WTC11 (cell line): ENCODE data around the gene MAML2. TPM values are rescaled to one million over a fixed set of nuclear protein-coding genes. Genes with fewer than 3 reads are reported as not detected.
A peak's percentile ranks its signal among the peaks of the same experiment; 100 is the strongest.

ENCODE experiments used
- ATAC-seq: fragments of 200-7000 bp; cut with Tn5 transposase; 2 replicates; pipeline ENCODE4 v1.10.0; 2021; ENCODE audit warnings: mild to moderate bottlenecking, moderate library complexity
- CTCF ChIA-PET: fragments of 300-600 bp; sonication (Branson Sonifier 250); formaldehyde crosslinking; loops from one replicate; lab custom pipeline; 2021; ENCODE audit warnings: antibody characterized with exemption; lab: Charles Lee
- POLR2A ChIA-PET: fragments of 350-600 bp; sonication (Branson Sonifier 250); formaldehyde crosslinking; loops from one replicate; lab custom pipeline; 2021; ENCODE audit warnings: antibody characterized with exemption; lab: Charles Lee
- DNase-seq: peaks from one replicate; pipeline ENCODE4 v3.0.0; 2021; ENCODE audit warnings: low spot score
- H3K27ac Mint-ChIP-seq: 2 replicates; pipeline ENCODE4 v1.8.0; 2021; ENCODE audit warnings: mixed read lengths
- H3K27me3 Mint-ChIP-seq: 2 replicates; pipeline ENCODE4 v1.8.0; 2021; ENCODE audit warnings: low read depth, mild to moderate bottlenecking, moderate library complexity, mixed read lengths
- H3K36me3 Mint-ChIP-seq: 2 replicates; pipeline ENCODE4 v1.8.0; 2021; ENCODE audit warnings: mixed read lengths
- H3K4me1 Mint-ChIP-seq: 2 replicates; pipeline ENCODE4 v1.8.0; 2022; ENCODE audit warnings: mixed read lengths
- H3K4me3 Mint-ChIP-seq: 2 replicates; pipeline ENCODE4 v1.8.0; 2021; ENCODE audit warnings: mild to moderate bottlenecking, moderate library complexity, mixed read lengths
- H3K9me3 Mint-ChIP-seq: 2 replicates; pipeline ENCODE4 v1.8.0; 2021; ENCODE audit warnings: mixed read lengths
- EMX1 ChIP-seq: fragments of 250-450 bp; sonication (Bioruptor Pico); IDR thresholded peaks from 2 replicates; pipeline ENCODE4 v1.8.0; 2021; ENCODE audit warnings: mild to moderate bottlenecking
- FOXK1 ChIP-seq: sonication (generic); formaldehyde crosslinking; IDR thresholded peaks from 2 replicates; pipeline ENCODE4 v1.8.0; 2022; ENCODE audit warnings: mild to moderate bottlenecking, moderate library complexity, missing genetic modification reagents
- FOXP1 ChIP-seq: sonication (generic); formaldehyde crosslinking; IDR thresholded peaks from 2 replicates; pipeline ENCODE4 v1.8.0; 2022; ENCODE audit warnings: missing genetic modification reagents, mild to moderate bottlenecking, moderate library complexity, borderline replicate concordance
- GABPB1 ChIP-seq: sonication (generic); formaldehyde crosslinking; IDR thresholded peaks from 2 replicates; pipeline ENCODE4 v1.8.1; 2023; ENCODE audit warnings: mild to moderate bottlenecking, missing genetic modification reagents
- GRHL2 ChIP-seq: fragments of 250-450 bp; sonication (Bioruptor Pico); IDR thresholded peaks from 2 replicates; pipeline ENCODE4 v1.8.0; 2022; ENCODE audit warnings: mild to moderate bottlenecking, moderate library complexity; ENCODE audit not compliant: insufficient replicate concordance, severe bottlenecking
- GTF2I ChIP-seq: fragments of 250-450 bp; sonication (Bioruptor Pico); conservative IDR thresholded peaks from 2 replicates; pipeline ENCODE4 v1.4.0; 2021; ENCODE audit warnings: mild to moderate bottlenecking
- MXD4 ChIP-seq: fragments of 250-450 bp; sonication (Bioruptor Pico); IDR thresholded peaks from 2 replicates; pipeline ENCODE4 v1.8.0; 2021; ENCODE audit warnings: mild to moderate bottlenecking, moderate library complexity, borderline replicate concordance
- OVOL2 ChIP-seq: fragments of 250-450 bp; sonication (Bioruptor Pico); IDR thresholded peaks from 2 replicates; pipeline ENCODE4 v1.9.0; 2021; ENCODE audit warnings: mild to moderate bottlenecking, borderline replicate concordance
- TEAD1 ChIP-seq: sonication (generic); formaldehyde crosslinking; IDR thresholded peaks from 2 replicates; pipeline ENCODE4 v1.8.0; 2022; ENCODE audit warnings: mild to moderate bottlenecking, missing genetic modification reagents
- ZNF121 ChIP-seq: sonication (generic); formaldehyde crosslinking; IDR thresholded peaks from 2 replicates; pipeline ENCODE4 v1.8.0; 2023; ENCODE audit warnings: missing genetic modification reagents
- total RNA-seq: library from RNA; stranded (reverse); gene quantifications from 3 replicates; pipeline ENCODE4 v1.2.3, GENCODE V29; 2021
- TF ChIP-seq, protein P1 (sequence below): sonication (generic); formaldehyde crosslinking; IDR thresholded peaks from 2 replicates; pipeline ENCODE4 v1.8.1; 2022; ENCODE audit warnings: low read depth, missing genetic modification reagents, borderline replicate concordance
- TF ChIP-seq, protein P2 (sequence below): fragments of 200-600 bp; IDR thresholded peaks from 2 replicates; pipeline ENCODE4 v1.8.0; 2022; ENCODE audit warnings: antibody characterized with exemption
- TF ChIP-seq, protein P3 (sequence below): fragments of 250-450 bp; sonication (Bioruptor Pico); conservative IDR thresholded peaks from 2 replicates; pipeline ENCODE4 v1.9.0; 2021; ENCODE audit warnings: mild to moderate bottlenecking
- TF ChIP-seq, protein P4 (sequence below): fragments of 250-450 bp; sonication (Bioruptor Pico); IDR thresholded peaks from 2 replicates; pipeline ENCODE4 v1.9.0; 2021; ENCODE audit warnings: mild to moderate bottlenecking
- TF ChIP-seq, protein P5 (sequence below): sonication (generic); formaldehyde crosslinking; IDR thresholded peaks from 2 replicates; pipeline ENCODE4 v1.8.0; 2022; ENCODE audit warnings: mild to moderate bottlenecking, missing genetic modification reagents
- TF ChIP-seq, protein P6 (sequence below): fragments of 250-450 bp; sonication (Bioruptor Pico); IDR thresholded peaks from 2 replicates; pipeline ENCODE4 v1.9.0; 2021; ENCODE audit warnings: moderate library complexity, mild to moderate bottlenecking, inconsistent platforms, borderline replicate concordance

MAML2 gene
- total RNA-seq, 1 experiment from 2014 or later: 8.1 TPM

DNA sequence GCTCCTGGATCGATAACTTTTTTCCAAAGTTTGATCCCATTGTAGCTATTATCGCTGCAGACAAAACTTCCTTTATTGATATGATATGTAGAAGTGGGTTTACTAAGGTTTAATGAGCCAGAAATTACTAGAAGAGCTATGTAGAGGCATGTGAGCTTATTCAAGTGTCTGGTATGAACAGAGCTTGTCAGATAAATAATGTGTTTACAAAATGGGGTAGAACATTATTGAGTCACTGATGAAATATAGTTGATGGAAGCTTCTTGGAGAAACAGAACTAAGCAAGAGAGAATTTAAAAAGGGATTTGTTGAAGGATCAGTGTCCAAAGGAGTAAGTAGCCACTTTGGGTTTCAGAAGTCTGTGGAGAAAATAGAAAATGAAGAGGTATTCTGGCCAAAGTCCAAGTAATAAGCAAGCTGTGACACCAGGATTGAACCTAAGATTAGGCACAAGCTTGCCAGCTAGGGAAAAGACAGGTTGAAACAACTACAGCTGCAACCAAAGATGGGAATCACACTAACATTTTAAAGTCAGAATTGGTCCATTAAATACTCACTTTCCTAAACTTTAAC, 104.3 kb downstream of the MAML2 start:
- POLR2A ChIA-PET: no interaction called here
- TF ChIP-seq, protein P1, sequence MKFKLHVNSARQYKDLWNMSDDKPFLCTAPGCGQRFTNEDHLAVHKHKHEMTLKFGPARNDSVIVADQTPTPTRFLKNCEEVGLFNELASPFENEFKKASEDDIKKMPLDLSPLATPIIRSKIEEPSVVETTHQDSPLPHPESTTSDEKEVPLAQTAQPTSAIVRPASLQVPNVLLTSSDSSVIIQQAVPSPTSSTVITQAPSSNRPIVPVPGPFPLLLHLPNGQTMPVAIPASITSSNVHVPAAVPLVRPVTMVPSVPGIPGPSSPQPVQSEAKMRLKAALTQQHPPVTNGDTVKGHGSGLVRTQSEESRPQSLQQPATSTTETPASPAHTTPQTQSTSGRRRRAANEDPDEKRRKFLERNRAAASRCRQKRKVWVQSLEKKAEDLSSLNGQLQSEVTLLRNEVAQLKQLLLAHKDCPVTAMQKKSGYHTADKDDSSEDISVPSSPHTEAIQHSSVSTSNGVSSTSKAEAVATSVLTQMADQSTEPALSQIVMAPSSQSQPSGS (CRISPR knock-in tag): no peak
- TF ChIP-seq, protein P2, sequence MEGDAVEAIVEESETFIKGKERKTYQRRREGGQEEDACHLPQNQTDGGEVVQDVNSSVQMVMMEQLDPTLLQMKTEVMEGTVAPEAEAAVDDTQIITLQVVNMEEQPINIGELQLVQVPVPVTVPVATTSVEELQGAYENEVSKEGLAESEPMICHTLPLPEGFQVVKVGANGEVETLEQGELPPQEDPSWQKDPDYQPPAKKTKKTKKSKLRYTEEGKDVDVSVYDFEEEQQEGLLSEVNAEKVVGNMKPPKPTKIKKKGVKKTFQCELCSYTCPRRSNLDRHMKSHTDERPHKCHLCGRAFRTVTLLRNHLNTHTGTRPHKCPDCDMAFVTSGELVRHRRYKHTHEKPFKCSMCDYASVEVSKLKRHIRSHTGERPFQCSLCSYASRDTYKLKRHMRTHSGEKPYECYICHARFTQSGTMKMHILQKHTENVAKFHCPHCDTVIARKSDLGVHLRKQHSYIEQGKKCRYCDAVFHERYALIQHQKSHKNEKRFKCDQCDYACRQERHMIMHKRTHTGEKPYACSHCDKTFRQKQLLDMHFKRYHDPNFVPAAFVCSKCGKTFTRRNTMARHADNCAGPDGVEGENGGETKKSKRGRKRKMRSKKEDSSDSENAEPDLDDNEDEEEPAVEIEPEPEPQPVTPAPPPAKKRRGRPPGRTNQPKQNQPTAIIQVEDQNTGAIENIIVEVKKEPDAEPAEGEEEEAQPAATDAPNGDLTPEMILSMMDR: no peak
- TF ChIP-seq FOXK1 (CRISPR knock-in tag): no peak
- H3K9me3 Mint-ChIP-seq: no peaks in the 10 kb centered on the region
- H3K4me3 Mint-ChIP-seq: no peak overlapping the region
- DNase-seq (no peak), ATAC-seq (no peak)
- H3K36me3 Mint-ChIP-seq: no peaks in the 10 kb centered on the region
- CTCF ChIA-PET: interaction anchor here (2.6 to 3.3 kb wide), 2 partner anchors 105 to 192 kb away, joined by 12 to 17 read pairs; partner anchors contain the start of gene MAML2
- H3K27ac Mint-ChIP-seq: no peak overlapping the region
- H3K4me1 Mint-ChIP-seq: peaks cover 36% of the 10 kb centered on the region
- no peaks in the 10 kb centered on the region for H3K27me3 Mint-ChIP-seq

DNA sequence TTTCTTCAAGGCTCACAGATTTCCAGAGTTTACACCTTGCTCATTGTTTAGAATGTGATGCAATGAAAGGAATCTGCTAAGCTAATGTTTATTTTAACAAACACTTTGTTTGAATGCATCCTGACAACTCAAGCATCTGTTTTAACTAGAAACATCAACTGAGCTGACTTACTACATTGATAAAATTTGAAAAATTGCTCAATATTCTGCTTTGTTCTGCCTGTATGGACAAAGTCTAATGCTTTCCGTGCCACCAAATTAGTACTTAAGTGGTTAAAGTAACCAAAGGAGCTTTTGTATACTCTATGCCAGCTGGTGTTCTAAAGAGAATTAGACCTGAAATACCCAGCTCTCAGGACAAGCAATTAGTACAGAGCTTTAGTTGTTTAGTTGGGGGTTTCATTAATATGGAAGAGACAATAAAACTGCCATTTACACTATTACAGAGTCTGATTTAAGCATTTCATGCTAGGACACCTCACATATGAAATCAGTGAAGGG, 105.2 kb downstream of the MAML2 start:
- no peak overlapping the region for H3K27ac Mint-ChIP-seq
- H3K4me1 Mint-ChIP-seq: peaks cover 29% of the 10 kb centered on the region
- H3K36me3 Mint-ChIP-seq: no peaks in the 10 kb centered on the region
- DNase-seq: no peak
- CTCF ChIA-PET: interaction anchor here (2.6 to 3.3 kb wide), 2 partner anchors 106 to 191 kb away, joined by 12 to 17 read pairs; partner anchors contain the start of gene MAML2
- POLR2A ChIA-PET: no interaction called here
- H3K9me3 Mint-ChIP-seq: no peaks in the 10 kb centered on the region
- ATAC-seq: no peak
- peak; percentile 83 for TF ChIP-seq GABPB1 (CRISPR knock-in tag)
- TF ChIP-seq, protein P3, sequence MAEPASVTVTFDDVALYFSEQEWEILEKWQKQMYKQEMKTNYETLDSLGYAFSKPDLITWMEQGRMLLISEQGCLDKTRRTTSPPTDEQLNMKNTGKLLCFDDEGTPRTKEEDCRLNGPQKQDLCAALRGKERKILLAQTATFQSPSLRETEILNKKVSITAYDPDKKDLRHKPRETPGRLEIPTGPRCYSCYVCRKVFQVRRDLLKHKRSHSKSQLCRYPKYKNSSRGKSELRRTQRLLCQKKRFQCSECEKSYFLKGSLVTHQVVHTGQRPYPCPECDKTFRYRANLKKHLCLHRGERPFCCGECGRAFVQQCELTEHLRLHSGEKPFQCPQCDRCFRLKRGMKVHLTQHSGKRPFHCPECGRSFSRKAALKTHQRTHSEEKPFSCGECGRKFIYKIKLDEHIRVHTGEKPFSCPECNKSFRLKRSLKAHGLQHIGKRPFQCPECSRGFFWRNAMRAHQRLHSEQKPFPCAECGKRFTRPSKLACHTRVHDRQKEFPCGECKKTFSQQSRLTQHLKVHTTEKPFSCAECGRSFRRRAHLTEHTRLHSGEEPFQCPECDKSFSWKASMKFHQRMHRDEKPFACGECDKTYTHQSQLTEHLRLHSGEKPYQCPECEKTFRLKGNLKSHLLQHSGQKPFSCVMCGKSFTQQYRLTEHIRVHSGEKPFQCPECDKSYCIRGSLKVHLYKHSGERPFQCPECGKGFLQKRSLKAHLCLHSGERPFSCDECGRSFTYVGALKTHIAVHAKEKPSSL (CRISPR knock-in tag): no peak
- H3K4me3 Mint-ChIP-seq: no peak overlapping the region
- H3K27me3 Mint-ChIP-seq: no peaks in the 10 kb centered on the region

DNA sequence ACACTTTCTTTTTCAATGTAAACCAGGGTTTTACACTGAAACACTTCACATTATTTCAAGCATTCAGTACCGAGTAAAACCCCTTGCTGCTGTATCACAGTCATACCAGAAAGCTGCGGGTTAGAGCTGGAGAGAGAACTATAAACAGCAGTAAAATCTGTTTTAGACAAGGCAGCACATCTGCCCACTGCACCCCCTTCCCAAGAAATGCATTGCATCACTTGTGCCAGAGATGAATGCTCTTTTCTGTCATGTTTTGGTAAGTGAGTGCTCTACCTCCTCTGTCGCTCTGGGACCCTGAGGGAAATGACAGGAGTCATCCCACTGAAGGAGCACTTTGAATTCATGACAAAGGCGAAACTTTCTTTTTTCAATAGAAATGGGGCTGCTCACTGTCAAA, 107.2 kb downstream of the MAML2 start:
- Mint-ChIP-seq H3K4me3 (no peak overlapping the region), H3K36me3 (no peaks in the 10 kb centered on the region), H3K27ac (no peak overlapping the region), H3K4me1 (peaks cover 16% of the 10 kb centered on the region), H3K9me3 (no peaks in the 10 kb centered on the region), H3K27me3 (no peaks in the 10 kb centered on the region)
- no peak for DNase-seq
- no peak for ATAC-seq
- ChIA-PET CTCF (no interaction called here), POLR2A (no interaction called here)
- TF ChIP-seq GRHL2 (CRISPR knock-in tag): no peak
- no peak for TF ChIP-seq FOXP1 (CRISPR knock-in tag)
- TF ChIP-seq OVOL2: no peak
- no peak for TF ChIP-seq ZNF121 (CRISPR knock-in tag)
- TF ChIP-seq MXD4 (CRISPR knock-in tag): no peak

DNA sequence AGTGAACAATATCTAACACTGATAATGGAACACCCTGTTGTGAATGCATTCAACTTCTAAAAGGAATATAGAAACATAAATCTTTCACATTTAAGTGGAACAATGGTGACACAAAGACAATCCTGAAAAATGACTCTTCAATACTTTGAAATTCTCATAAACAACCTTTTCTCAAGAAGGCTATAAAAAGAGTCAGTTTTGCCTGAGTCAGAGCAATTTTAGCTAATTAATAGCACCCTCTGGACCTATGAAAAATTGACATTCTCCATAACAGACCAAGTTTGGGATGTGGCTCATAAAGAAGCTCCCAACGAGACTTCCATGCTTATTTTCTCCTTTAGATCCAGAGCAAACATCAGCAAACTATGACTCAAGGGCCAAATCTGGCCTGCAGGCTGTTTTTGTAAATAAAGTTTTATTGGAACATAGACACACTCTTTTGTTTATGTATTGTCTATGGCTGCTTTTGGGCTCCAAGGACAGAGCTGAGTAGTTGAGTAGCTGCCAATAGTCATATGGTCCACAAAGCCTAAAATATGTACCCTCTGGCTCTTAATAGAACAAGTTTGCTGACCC, 108.0 kb downstream of the MAML2 start:
- ChIA-PET POLR2A (no interaction called here), CTCF (no interaction called here)
- ATAC-seq: no peak
- DNase-seq: no peak
- Mint-ChIP-seq H3K9me3 (no peaks in the 10 kb centered on the region), H3K4me3 (no peak overlapping the region), H3K4me1 (peaks cover 19% of the 10 kb centered on the region), H3K27me3 (no peaks in the 10 kb centered on the region), H3K36me3 (no peaks in the 10 kb centered on the region), H3K27ac (no peak overlapping the region; the same call in 1 of the 2 replicates)
- TF ChIP-seq, protein P4, sequence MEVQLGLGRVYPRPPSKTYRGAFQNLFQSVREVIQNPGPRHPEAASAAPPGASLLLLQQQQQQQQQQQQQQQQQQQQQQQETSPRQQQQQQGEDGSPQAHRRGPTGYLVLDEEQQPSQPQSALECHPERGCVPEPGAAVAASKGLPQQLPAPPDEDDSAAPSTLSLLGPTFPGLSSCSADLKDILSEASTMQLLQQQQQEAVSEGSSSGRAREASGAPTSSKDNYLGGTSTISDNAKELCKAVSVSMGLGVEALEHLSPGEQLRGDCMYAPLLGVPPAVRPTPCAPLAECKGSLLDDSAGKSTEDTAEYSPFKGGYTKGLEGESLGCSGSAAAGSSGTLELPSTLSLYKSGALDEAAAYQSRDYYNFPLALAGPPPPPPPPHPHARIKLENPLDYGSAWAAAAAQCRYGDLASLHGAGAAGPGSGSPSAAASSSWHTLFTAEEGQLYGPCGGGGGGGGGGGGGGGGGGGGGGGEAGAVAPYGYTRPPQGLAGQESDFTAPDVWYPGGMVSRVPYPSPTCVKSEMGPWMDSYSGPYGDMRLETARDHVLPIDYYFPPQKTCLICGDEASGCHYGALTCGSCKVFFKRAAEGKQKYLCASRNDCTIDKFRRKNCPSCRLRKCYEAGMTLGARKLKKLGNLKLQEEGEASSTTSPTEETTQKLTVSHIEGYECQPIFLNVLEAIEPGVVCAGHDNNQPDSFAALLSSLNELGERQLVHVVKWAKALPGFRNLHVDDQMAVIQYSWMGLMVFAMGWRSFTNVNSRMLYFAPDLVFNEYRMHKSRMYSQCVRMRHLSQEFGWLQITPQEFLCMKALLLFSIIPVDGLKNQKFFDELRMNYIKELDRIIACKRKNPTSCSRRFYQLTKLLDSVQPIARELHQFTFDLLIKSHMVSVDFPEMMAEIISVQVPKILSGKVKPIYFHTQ: no peak
- TF ChIP-seq, protein P5, sequence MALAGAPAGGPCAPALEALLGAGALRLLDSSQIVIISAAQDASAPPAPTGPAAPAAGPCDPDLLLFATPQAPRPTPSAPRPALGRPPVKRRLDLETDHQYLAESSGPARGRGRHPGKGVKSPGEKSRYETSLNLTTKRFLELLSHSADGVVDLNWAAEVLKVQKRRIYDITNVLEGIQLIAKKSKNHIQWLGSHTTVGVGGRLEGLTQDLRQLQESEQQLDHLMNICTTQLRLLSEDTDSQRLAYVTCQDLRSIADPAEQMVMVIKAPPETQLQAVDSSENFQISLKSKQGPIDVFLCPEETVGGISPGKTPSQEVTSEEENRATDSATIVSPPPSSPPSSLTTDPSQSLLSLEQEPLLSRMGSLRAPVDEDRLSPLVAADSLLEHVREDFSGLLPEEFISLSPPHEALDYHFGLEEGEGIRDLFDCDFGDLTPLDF (CRISPR knock-in tag): no peak
- TF ChIP-seq EMX1 (CRISPR knock-in tag) (no peak), GTF2I (CRISPR knock-in tag) (no peak), TEAD1 (CRISPR knock-in tag) (no peak)
- TF ChIP-seq, protein P6, sequence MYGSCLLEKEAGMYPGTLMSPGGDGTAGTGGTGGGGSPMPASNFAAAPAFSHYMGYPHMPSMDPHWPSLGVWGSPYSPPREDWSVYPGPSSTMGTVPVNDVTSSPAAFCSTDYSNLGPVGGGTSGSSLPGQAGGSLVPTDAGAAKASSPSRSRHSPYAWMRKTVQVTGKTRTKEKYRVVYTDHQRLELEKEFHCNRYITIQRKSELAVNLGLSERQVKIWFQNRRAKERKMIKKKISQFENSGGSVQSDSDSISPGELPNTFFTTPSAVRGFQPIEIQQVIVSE (CRISPR knock-in tag): no peak
